ENCODE data around the gene HCFC1. TPM values are rescaled to one million over a fixed set of nuclear protein-coding genes. Genes with fewer than 3 reads are reported as not detected.
A peak's percentile ranks its signal among the peaks of the same experiment; 100 is the strongest.

Gene HCFC1
- total RNA-seq, 6 experiments from 2014 or later: 52.1 to 62.1 (median 59.0) TPM

DNA sequence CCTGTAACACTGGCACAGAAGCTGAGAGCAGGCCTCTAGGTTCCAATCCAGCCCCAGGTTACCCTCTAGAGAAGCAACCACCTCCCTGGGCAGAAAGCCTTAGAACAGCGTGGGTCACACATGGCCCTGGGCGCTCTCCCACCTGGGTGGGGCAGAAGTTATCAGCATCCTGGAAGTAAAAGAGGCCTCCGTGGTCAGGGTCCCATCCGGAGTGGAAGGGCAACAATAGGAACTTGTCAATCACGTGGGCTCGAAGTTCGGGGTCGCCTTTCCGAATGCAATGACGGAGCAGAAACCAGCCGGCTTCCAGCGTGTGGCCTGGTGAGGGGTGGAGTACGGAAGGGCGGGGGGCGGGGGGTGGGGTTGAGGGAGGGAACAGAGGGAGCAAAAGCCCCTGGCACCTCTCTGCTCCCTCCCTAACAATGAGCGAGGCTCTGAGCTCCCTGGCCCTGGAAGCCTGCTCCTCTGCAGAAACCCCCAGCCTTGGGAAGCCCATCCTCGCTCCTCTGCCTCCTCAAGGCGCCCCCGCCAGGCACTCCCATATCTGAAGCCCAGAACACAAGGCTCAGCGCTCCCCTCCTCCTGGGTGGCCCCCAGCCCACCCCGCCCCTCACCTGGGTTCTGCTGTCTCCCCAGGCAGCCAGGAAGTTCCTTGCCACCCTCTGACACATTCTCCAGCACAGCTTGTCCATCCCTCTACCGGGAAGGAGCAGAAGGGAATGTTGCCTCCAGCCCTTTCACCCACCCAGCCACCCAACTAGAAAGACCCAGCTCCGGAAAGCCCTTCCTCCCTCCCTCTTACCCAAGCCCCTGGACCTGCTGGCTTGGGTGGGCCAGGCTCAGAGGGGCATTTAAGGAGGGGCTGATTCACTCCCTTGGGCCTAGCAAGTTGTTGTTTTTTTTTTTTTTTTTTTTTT, 30.0 kb downstream of the HCFC1 start:
- Mint-ChIP-seq H3K36me3 (ENCODE audit: low read depth) (no peaks in the 10 kb centered on the region), H3K9me3 (no peaks in the 10 kb centered on the region), H3K27me3 (ENCODE audit: insufficient read depth) (no peaks in the 10 kb centered on the region; the same call in none of the 2 replicates), H3K4me3 (no peak overlapping the region), H3K4me1 (ENCODE audit: low read depth) (no peaks in the 10 kb centered on the region), H3K27ac (no peak overlapping the region)
- DNase-seq: no peak
- TF ChIP-seq, protein P1, sequence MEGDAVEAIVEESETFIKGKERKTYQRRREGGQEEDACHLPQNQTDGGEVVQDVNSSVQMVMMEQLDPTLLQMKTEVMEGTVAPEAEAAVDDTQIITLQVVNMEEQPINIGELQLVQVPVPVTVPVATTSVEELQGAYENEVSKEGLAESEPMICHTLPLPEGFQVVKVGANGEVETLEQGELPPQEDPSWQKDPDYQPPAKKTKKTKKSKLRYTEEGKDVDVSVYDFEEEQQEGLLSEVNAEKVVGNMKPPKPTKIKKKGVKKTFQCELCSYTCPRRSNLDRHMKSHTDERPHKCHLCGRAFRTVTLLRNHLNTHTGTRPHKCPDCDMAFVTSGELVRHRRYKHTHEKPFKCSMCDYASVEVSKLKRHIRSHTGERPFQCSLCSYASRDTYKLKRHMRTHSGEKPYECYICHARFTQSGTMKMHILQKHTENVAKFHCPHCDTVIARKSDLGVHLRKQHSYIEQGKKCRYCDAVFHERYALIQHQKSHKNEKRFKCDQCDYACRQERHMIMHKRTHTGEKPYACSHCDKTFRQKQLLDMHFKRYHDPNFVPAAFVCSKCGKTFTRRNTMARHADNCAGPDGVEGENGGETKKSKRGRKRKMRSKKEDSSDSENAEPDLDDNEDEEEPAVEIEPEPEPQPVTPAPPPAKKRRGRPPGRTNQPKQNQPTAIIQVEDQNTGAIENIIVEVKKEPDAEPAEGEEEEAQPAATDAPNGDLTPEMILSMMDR (IDR thresholded peaks at IDR 0.05): no peak

DNA sequence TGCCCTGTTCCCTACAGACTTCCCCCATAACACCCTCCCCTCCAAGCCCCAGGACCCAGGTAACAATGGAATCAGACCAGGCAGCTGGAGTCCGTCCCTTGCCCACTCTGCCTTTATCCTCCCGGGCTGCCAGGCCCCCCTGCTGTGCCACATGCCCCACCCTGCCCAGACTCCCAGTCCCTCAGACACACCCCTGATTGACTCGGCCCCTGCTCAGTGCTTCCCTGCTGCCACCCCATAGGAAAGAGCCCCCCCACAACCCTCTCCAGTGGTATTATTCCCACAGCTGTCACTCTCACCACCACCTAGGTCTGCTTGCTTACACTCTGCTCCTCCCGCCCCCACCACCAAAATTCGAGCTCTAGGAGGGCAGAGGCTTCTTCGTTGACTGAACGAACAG, 32.0 kb downstream of the HCFC1 start:
- Mint-ChIP-seq H3K4me1 (ENCODE audit: low read depth) (no peaks in the 10 kb centered on the region), H3K4me3 (no peak overlapping the region), H3K27ac (no peak overlapping the region), H3K9me3 (no peaks in the 10 kb centered on the region), H3K36me3 (ENCODE audit: low read depth) (no peaks in the 10 kb centered on the region), H3K27me3 (ENCODE audit: insufficient read depth) (no peaks in the 10 kb centered on the region; the same call in none of the 2 replicates)
- no peak for DNase-seq
- TF ChIP-seq, protein P1 (IDR thresholded peaks at IDR 0.05): no peak

DNA sequence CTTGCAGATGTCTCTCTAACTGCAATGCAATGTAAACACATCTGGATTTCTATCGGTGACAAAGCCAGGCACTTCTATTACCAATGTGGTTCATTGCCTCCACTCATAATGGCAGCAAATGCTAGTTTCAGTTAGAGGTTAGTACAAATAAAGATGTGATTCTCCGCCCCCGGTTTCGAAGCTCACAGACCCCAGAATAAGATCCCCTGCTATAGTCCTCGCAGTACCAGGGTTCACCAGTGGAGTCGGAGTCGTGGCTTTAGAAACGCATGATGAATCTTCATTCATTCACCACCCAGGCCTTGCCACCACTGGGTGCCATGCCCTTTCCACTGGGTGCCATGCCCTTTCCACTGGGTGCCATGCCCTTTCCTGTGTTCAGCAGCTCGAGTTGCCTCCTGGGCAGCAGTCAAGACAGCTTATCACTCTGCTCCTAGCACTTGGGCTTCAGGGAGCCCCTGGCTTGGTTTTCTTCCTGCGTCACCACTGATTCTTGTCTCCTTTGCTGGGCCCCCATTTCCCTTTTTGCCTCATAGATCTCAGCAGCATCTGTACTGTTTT, 33.3 kb downstream of the HCFC1 start:
- H3K4me1 Mint-ChIP-seq (ENCODE audit: low read depth): no peaks in the 10 kb centered on the region
- TF ChIP-seq, protein P1 (IDR thresholded peaks at IDR 0.05): no peak; the same call in 1 of the 2 replicates
- no peak overlapping the region for H3K4me3 Mint-ChIP-seq
- no peak overlapping the region for H3K27ac Mint-ChIP-seq
- no peaks in the 10 kb centered on the region for H3K36me3 Mint-ChIP-seq (ENCODE audit: low read depth)
- peaks cover 2% of the 10 kb centered on the region for H3K27me3 Mint-ChIP-seq (ENCODE audit: insufficient read depth)
- DNase-seq: no peak
- no peaks in the 10 kb centered on the region for H3K9me3 Mint-ChIP-seq

DNA sequence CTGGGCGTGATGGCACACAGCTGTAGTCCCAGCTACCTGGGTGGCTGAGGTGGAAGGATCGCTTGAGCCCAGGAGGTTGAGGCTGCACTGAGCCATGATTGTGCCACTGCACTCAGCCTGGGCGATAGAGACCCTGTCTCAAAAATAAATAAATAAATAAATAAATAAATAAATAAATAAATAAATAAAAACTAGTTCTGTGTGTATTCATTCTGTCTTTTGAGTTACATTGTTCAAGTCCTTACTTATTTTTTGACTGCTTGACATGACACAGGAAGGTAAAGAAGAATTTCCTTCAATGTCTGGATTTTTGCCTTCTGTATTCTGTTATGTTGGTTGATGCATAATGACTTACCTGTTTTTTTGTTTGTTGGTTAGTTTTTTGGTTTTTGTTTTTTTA, 34.6 kb downstream of the HCFC1 start:
- H3K27ac Mint-ChIP-seq: no peak overlapping the region
- no peak overlapping the region for H3K4me3 Mint-ChIP-seq
- H3K27me3 Mint-ChIP-seq (ENCODE audit: insufficient read depth): peaks cover 2% of the 10 kb centered on the region
- no peaks in the 10 kb centered on the region for H3K4me1 Mint-ChIP-seq (ENCODE audit: low read depth)
- TF ChIP-seq, protein P1 (IDR thresholded peaks at IDR 0.05): no peak
- no peaks in the 10 kb centered on the region for H3K36me3 Mint-ChIP-seq (ENCODE audit: low read depth)
- DNase-seq: no peak
- no peaks in the 10 kb centered on the region for H3K9me3 Mint-ChIP-seq

DNA sequence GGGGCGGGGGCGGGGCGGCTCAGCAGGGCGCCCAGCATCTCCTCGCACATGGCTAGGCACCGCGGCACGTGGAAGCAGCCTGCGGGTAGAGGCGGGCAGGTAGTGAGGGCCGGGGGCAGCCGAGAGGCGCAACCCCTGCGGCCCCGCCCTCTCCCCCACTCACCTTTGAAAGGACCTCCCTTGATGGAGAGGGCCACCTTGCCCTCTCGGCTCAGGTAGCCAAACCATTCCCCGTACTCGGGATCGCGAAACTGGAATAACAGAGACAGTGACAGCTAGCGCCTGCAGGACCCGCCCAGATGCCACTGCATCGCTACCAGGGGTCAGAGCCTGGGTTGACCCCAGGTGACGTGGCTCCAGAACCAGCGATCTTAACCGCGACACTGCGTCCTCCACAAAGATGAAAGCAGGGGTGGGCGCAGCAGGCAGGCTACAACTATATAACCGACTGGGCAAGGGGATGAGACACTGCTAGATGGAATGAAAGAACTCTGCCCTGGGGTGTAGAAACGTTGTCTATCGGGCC, 36.2 kb downstream of the HCFC1 start:
- Mint-ChIP-seq H3K9me3 (no peaks in the 10 kb centered on the region), H3K4me1 (ENCODE audit: low read depth) (no peaks in the 10 kb centered on the region), H3K4me3 (peak overlapping the region; percentile 62; the same call in 1 of the 2 replicates), H3K27ac (no peak overlapping the region), H3K36me3 (ENCODE audit: low read depth) (peaks cover 5% of the 10 kb centered on the region; the same call in 1 of the 2 replicates), H3K27me3 (ENCODE audit: insufficient read depth) (peaks cover 2% of the 10 kb centered on the region)
- TF ChIP-seq, protein P1 (IDR thresholded peaks at IDR 0.05): no peak
- no peak for DNase-seq

Data from HFFc6 (cell line).